ENCODE measurements around the gene NPAS3. TPM values are rescaled to one million over a fixed set of nuclear protein-coding genes. Genes with fewer than 3 reads are reported as not detected.

Gene NPAS3
- total and polyA plus RNA-seq, 8 donors, result 0.09 to 0.79 (median 0.56) TPM

- TF ChIP-seq, protein P1, sequence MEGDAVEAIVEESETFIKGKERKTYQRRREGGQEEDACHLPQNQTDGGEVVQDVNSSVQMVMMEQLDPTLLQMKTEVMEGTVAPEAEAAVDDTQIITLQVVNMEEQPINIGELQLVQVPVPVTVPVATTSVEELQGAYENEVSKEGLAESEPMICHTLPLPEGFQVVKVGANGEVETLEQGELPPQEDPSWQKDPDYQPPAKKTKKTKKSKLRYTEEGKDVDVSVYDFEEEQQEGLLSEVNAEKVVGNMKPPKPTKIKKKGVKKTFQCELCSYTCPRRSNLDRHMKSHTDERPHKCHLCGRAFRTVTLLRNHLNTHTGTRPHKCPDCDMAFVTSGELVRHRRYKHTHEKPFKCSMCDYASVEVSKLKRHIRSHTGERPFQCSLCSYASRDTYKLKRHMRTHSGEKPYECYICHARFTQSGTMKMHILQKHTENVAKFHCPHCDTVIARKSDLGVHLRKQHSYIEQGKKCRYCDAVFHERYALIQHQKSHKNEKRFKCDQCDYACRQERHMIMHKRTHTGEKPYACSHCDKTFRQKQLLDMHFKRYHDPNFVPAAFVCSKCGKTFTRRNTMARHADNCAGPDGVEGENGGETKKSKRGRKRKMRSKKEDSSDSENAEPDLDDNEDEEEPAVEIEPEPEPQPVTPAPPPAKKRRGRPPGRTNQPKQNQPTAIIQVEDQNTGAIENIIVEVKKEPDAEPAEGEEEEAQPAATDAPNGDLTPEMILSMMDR (IDR thresholded peaks at IDR 0.05), result no peak
- H3K9me3 ChIP-seq, result no peaks in the 10 kb centered on the region
- ATAC-seq (no peak), DNase-seq (no peak)
- no peaks in the 10 kb centered on the region for H3K4me1 ChIP-seq
- no peak overlapping the region for H3K4me3 ChIP-seq
- H3K27ac ChIP-seq, result no peak overlapping the region
- H3K36me3 ChIP-seq, result no peaks in the 10 kb centered on the region
- intact Hi-C loops (cut with DNase I), result no loop called here
- no peaks in the 10 kb centered on the region for H3K27me3 ChIP-seq
These were observed 834.7 kb downstream of the NPAS3 start for GRCh38 chr14:33773205-33774030.

DNA sequence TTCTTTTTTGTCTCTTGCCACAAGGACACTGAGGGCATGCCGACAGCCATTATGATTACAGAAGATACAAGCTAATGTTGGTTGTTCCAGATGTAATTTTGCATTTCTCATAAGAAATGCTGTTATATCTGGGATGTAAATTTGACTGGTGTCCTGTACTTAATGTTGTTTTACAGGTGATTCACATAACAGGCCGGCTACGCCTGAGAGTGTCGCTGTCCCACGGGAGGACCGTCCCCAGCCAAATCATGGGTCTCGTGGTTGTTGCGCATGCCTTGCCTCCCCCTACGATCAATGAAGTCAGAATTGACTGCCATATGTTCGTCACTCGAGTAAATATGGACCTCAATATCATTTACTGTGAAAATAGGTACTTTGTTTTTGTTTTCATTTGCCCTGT lies 835.5 kb downstream of the NPAS3 start:
- intact Hi-C loops (cut with DNase I), result no loop called here

DNA sequence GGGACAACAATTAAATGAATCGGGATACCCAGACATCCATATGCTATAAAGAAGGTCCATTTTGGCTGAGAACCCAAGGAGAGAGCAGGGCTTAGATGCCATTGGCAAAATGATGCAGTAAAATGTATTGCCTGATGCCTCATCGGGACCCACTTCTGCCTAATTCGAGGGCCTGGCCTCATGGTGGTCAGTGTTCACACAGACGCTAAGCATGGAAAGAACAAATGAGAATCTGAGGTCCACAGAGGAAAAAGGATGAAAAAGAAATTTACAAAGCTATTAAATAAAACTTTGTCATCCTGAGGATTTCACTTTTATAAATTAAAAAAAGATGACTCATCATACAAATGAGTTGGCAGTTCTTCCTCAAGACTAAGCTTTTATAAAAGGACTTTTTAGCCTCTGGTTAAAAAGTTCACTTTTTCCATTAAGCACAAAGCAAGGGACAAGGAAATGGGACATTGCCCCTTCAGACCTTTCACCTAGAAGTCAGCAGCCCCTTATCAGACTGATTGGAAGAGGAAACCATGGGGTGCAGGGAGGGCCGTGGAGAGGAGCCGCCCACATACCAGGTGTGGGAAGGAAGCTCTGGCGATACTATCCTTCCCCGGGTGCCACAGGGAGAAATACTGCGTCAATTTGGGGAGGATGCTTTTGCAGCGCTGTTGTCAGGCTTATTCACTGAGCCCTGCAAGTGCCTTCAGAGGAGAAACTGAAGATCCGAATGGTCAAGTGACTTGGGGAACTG lies 836.2 kb downstream of the NPAS3 start:
- H3K36me3 ChIP-seq, result no peaks in the 10 kb centered on the region
- ATAC-seq, result no peak
- no peak overlapping the region for H3K4me3 ChIP-seq
- no peak overlapping the region for H3K27ac ChIP-seq
- TF ChIP-seq, protein P1 (IDR thresholded peaks at IDR 0.05), result no peak
- intact Hi-C loops (cut with DNase I), result no loop called here
- no peaks in the 10 kb centered on the region for H3K9me3 ChIP-seq
- DNase-seq, result no peak
- no peaks in the 10 kb centered on the region for H3K27me3 ChIP-seq
- H3K4me1 ChIP-seq, result no peaks in the 10 kb centered on the region

More for the DNA sequence above, 835.5 kb downstream of the NPAS3 start:
- no peak overlapping the region for H3K27ac ChIP-seq
- no peaks in the 10 kb centered on the region for H3K36me3 ChIP-seq
- TF ChIP-seq, protein P1 (IDR thresholded peaks at IDR 0.05), result no peak
- ATAC-seq (no peak), DNase-seq (no peak)
- H3K27me3 ChIP-seq, result no peaks in the 10 kb centered on the region
- no peaks in the 10 kb centered on the region for H3K4me1 ChIP-seq
- H3K4me3 ChIP-seq, result no peak overlapping the region
- H3K9me3 ChIP-seq, result no peaks in the 10 kb centered on the region

DNA sequence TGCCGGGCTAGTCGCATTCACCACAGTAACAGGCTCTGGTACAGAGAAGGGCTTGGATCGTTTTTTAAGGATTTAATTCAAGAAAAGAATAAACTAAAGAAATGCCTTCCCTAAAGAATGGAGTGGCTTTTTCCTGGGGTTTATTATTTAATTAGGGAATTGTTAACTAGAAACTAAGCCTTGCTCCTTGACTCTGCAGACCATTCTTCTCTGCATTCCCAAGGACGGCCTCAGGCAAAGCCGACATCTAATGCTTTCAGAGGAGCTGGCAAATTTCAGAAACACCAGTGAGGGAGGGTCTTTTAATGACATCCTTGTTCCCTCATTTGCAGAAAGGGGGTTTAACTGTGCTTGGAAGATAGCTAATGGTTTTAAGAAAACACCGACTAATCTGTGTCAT lies 838.2 kb downstream of the NPAS3 start:
- H3K27ac ChIP-seq, result no peak overlapping the region

More for the DNA sequence above, 838.2 kb downstream of the NPAS3 start:
- DNase-seq (no peak), ATAC-seq (no peak)
- TF ChIP-seq, protein P1 (IDR thresholded peaks at IDR 0.05), result no peak
- no peaks in the 10 kb centered on the region for H3K9me3 ChIP-seq
- H3K4me3 ChIP-seq, result no peak overlapping the region
- no peaks in the 10 kb centered on the region for H3K27me3 ChIP-seq
- no peaks in the 10 kb centered on the region for H3K36me3 ChIP-seq
- no peaks in the 10 kb centered on the region for H3K4me1 ChIP-seq
- intact Hi-C loops (cut with DNase I), result no loop called here

All from left lung (tissue), 10 donors.